T-helper 2 cell (primary cell): ENCODE results near the gene EEF1A2.

Experiments used
- DNase-seq, 5 experiments: peaks; one replicate each; pipeline versions ENCODE4 v3.0.0 to v3.0.0-alpha.2; 2012 to 2022

EEF1A2 gene

GRCh38 chr20:63466861-63467260, 32.0 kb downstream of the EEF1A2 start:
- no peak for DNase-seq

GRCh38 chr20:63466250-63466825, 32.5 kb downstream of the EEF1A2 start:
- DNase-seq = no peak

- no peak for DNase-seq
Measured at GRCh38 chr20:63465380-63466249, 33.3 kb downstream of the EEF1A2 start.

GRCh38 chr20:63464289-63464635, 34.6 kb downstream of the EEF1A2 start:
- DNase-seq = no peak

- DNase-seq = no peak
Measured at GRCh38 chr20:63463400-63464288, 35.2 kb downstream of the EEF1A2 start.

- DNase-seq = no peak
Measured at GRCh38 chr20:63462244-63462643, 36.6 kb downstream of the EEF1A2 start.

- DNase-seq = no peak
Measured at GRCh38 chr20:63461104-63461763, 37.6 kb downstream of the EEF1A2 start.

- no peak for DNase-seq
Measured at GRCh38 chr20:63459070-63459380, 39.9 kb downstream of the EEF1A2 start.

- DNase-seq = no peak
Measured at GRCh38 chr20:63458170-63459069, 40.5 kb downstream of the EEF1A2 start.

- DNase-seq = peak in 1 of 5 experiments; percentile 18
Measured at GRCh38 chr20:63457737-63458136, 41.1 kb downstream of the EEF1A2 start.

GRCh38 chr20:63456429-63457284, 42.2 kb downstream of the EEF1A2 start:
- DNase-seq = no peak

GRCh38 chr20:63455568-63455859, 43.4 kb downstream of the EEF1A2 start:
- DNase-seq = no peak

- DNase-seq = no peak
Measured at GRCh38 chr20:63454731-63455567, 43.9 kb downstream of the EEF1A2 start.

GRCh38 chr20:63452821-63453523, 45.9 kb downstream of the EEF1A2 start:
- DNase-seq = no peak

- DNase-seq = no peak
Measured at GRCh38 chr20:63452341-63452740, 46.5 kb downstream of the EEF1A2 start.

GRCh38 chr20:63451821-63452220, 47.1 kb downstream of the EEF1A2 start:
- no peak for DNase-seq

- DNase-seq = no peak
Measured at GRCh38 chr20:63449796-63450730, 48.8 kb downstream of the EEF1A2 start.

GRCh38 chr20:63449025-63449424, 49.9 kb downstream of the EEF1A2 start:
- DNase-seq = no peak
